Stimulated activated CD4-positive, alpha-beta T cell treated with anti-CD3 and anti-CD28 coated beads, TNF-alpha, amount 100 ng/mL, for 24 hours (primary cell): ENCODE measurements around the gene CA5A.
A peak's percentile ranks its signal among the peaks of the same experiment; 100 is the strongest.
"Not testable (repeated sequence)": the region's sequence is repeated elsewhere in the genome, so short reads cannot be mapped to it uniquely, and the experiment has no call there.

ENCODE experiments used
- DNase-seq, 3 experiments: peaks; one replicate each; pipeline ENCODE4 v3.0.0-alpha.2; 2020; ENCODE audit warnings: low read depth in 3 of 3

The CA5A gene

DNA sequence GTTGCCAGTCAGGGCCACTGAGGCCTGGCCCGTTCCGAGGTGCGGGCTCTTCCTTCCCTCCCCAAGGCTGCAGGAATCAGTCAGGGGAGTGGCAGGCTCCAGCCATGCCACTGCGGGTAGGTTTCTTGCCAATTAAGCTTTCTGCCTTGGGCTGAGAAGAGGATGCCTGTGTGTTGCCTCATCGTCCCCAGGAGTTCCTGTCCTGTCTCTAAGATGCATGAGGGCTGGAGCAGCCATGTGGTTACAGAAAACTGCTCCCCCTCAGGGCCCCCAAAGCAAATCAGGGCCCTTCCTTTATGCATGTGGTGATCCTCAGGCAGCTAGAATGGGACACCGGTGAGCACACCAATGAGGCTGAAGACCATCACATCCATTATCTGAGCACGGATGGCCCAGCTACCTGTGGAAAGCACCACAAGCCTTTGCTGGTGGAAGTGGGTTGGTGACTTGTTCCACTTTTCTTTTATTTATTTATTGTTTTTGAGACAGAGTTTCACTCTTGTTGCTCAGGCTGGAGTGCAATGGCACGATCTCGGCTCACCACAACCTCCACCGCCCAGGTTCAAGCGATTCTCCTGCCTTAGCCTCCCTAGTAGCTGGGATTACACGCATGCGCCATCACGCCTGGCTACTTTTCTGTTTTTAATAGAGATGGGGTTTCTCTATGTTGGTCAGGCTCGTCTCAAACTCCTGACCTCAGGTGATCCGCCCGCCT, 40.0 kb downstream of the CA5A start:
- DNase-seq = not testable (repeated sequence)

DNA sequence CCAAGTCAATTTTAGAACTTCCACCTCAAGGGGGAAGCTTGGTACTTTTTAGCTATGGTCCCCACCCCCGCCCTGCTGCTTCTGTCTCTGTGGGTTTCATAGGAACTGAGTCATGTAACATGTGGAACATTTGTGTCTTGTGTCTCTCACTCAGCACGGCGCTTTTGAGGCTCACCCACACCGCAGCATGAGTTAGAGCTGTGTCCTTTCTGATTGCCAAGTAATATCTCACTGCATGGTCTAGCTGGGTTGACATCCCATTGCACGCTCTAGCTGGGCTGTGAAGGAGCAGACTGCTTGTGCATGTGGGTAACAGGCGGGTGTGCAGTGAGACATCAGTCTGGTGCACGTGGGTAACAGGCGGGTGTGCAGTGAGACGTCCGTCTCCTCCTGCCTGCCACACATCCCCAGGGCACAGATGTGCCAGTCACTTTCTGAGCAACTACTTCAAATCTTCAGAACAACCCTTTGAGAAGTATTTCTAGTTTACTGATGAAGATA, 40.6 kb downstream of the CA5A start:
- peak; percentile 64 to 84 (median 79) for DNase-seq

DNA sequence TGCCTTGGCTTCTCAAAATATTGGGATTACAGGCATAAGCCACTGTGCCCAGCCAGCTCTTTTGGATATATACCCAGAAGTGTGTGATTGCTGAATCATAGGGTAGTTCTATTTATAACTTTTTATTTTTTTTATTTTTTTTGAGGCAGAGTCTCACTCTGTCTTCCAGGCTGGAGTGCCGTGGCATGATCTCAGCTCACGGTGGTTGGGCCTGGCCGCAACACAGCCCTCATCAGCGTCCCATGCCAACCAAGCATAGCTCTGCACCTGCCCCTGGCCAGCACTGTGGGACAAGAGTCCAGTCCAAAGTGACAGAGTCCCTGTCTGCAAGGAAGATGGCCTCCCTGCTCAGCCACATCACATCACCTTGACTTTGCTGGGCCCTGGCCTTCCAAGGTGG, 42.3 kb downstream of the CA5A start:
- not testable (repeated sequence) for DNase-seq

DNA sequence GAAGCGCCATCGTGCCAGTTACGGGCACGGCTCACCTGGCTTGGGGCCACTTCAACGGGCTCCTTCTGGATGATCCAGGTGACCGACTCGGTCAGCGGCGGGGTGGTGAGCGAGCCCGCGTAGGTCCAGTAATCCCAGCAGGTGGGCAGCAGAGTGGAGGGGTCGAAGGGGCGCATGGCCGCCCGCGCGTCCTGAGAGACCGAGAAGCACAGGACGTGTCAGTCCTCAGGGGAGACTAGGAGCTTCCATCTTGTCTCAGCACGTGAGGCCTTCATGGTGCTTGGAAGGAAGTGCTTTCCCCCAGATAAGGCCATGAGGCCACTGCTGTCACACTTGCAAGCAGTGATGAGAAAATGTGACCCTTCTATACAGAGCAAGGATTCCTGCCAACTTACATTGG, 44.6 kb downstream of the CA5A start:
- no peak for DNase-seq

DNA sequence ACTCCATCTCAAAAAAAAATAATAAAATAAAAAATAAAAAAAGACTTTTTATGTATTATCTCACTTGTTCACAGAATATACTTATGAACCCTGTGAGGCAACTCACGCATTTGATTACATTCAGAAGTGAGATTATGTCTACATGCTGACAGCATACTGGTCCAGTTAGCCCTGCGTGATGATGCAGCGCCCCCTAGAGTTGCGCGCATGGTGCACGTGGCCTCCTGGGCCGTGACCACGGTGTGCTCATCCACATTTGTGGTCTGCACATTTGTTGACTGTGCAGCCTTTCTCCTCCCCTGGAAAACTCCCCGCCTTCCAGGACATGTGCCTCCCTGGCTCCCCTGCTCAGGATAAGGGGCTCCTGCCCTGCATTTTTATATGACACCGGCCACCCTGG, 46.6 kb downstream of the CA5A start:
- peak in 1 of 3 experiments; percentile 50 for DNase-seq

DNA sequence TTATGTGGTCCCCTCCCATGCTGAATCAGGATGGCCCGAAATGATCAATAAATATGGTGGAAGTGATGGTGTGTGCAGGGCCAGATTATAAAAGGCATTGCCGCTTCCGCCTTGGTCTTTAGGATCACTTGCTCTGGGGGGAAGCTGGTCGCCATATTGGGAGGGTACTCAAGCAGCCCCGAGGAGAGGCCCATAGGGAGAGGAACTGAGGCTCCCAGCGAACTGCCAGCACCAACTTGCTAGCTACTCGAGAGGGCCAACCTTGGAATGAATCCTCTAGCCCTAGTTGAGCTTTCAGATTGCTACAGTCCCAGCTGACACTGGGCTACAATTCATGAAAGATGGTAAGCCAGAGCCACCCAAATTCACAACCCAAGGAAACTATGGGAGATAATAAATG, 48.0 kb downstream of the CA5A start:
- not testable (repeated sequence) for DNase-seq

DNA sequence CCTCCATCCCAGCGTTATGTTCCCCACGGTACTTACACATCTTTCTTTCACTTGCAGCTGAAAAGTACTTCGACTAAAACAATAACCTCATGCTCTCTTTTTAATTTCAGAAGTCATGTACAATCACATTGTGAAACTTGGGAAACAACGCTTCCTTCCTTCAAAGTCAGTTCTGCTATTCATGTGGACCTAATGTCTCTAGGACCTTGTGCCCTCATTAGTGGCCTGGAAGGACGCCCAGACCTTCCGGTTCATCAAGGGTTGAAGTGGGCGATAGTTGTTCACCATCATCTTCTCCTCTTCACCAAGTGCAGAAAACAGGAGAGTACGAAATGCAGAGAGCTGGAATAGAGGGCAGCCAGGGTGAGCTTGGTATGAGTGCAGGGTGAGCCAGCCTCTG, 48.4 kb downstream of the CA5A start:
- not testable (repeated sequence) for DNase-seq

DNA sequence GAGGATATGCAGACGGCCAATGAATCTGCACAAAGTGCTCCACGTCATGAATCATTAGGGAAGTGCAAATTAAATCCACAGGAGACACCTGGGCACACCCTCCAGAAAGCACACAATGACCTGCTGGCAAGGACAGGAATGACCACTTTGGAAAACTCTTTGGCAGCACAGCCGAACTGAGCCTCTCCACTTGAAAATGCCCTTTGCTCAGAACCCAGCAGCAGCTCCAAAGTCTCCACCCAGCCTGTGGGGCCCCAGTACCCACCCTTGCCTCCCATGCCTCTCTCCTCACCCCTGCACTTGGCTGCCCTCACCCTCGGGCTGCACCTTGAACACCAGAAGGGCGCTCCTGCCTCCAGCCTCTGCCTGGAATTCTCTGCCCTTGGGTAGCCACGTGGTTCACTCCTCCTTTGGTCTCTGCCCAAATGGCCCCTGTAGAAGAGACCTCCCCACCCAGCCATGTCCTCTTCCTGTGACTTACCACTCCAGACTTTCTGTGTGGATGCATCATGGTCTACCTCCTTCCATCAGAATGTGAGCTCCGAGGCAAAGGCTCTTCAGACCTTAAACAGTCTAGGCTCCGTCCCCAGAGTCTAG, 50.9 kb downstream of the CA5A start:
- not testable (repeated sequence) for DNase-seq

DNA sequence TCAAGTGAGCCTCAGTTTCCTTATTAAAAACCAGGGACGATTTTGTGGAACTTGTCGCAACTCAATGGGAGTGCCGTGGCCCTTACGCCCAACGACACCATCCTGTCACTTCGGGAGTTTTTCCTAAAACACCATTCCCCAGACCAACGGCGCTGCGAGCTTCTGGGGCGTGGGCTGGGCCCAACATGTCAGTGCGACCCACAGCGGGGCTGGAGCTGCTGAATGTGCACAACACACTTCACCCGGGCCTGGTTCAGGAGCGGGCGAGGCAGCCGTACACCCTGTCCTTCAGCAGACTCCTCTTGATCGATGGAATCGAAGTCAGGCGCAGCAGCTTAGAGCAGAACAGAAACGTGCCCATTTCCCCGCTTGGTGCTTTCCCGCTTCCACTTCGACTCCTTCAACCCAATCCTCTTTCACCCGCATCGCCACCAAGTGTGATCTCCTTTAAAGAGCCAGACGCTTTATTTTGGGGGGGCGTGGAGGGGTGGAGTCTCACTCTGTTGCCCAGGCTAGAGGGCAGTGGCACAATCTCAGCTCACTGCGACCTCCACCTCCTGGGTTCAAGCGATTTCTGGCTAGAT, 53.8 kb downstream of the CA5A start:
- DNase-seq = no peak

DNA sequence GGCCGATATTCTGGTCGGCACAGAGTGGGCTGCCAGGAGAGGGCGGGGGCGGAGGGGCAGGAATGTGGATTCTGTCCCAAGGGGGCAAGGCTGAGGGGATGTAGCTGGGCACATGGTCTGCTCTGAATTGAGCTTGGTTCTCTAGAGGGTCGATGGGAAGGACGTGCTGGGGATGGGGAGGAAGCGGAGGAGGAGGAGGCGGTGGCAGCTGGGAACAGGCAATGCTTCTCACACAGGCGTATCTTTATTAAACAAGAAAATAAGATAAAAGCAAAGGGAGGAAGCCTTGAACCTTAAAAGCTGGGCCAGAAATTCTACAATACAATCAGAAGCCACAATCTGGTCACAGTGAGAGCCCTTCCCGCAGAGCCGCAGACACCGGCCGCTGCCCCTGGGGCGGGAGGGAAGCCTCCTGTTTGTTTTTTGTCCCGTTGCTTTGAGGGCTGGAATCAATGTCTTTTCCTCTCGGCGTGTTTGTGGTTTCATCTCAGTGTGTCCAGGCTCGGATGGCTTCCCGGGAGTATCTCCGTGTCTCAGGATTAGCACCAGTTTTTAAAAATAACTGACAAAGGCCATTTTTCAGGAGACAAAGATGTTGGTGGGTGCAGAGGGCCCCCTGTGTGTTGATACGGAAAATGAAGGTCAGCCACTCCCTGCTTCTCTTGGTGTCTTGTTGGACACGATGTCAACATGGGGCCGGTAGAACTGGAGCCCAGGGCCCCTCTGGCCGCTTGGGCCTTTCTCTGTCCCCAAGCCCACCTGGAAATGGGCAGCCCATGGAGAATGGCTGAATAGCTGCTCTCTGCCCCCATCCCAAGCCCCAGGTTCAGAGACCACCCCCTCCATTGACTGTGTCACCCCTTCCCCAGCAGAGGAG, 54.8 kb downstream of the CA5A start:
- no peak for DNase-seq

DNA sequence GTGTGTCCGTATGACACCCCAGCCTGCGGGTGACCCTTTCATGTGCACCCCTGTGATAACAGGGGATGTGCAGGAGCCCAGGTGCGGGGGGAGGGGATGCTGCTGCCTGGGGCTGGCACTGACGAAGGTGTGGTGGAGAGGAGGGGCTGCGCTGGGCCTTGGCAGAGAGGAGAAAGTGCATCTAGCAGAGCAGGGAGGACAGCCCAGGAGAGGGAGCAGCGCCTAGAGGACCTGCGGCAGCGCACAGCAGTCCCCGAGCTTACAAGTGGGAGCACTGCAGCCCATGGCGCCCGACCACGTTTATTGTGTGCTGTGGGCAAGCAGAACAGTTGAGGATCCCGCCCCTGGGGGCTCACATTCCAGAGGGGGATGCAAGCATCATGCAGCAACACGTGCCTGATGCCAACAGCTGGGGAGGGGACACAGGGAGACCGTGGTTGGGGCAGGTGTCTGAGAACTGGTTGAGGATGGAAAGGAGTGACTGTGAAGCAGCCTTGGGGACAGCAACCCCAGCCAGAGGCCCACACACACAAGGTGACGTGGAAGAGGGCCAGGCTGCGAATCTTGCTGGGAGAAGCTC, 56.1 kb downstream of the CA5A start:
- no peak for DNase-seq

DNA sequence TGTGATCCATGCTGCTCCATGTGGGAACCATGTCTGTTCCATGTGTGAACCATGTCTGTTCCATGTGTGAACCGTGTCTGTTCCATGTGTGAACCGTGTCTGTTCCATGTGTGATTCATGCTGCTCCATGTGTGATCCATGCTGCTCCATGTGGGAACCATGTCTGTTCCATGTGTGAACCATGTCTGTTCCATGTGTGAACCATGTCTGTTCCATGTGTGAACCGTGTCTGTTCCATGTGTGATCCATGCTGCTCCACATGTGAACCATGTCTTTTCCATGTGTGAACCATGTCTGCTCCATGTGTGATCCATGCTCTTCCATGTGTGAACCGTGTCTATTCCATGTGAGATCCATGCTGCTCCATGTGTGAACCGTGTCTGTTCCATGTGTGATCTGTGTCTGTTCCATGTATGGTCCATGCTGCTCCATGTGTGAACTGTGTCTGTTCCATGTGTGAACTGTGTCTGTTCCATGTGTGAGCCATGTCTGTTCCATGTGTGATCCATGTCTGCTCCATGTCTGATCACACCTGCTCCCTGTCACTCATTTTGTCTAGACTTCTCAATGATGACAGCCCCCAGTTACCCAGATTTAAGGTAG, 56.8 kb downstream of the CA5A start:
- DNase-seq = not testable (repeated sequence)

DNA sequence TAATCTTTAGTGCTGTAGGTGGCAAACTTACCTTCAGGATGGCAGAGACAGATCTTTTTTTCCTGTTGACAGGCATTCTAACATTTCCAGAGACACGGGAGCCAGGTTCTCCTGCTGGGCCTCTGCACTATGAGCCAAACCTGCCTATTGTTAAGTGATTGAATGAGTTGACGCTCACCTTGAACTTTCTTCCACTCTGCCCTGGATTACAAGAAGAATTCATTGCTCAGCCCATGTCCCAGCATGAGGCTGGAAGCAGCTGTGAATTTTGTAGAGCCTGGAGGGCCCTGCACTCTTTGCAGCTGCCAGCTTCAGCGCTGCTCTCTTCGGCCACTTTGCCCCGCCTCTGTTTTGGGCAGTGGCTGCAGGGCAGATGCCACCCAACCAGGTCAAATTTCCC, 57.6 kb downstream of the CA5A start:
- DNase-seq = no peak

DNA sequence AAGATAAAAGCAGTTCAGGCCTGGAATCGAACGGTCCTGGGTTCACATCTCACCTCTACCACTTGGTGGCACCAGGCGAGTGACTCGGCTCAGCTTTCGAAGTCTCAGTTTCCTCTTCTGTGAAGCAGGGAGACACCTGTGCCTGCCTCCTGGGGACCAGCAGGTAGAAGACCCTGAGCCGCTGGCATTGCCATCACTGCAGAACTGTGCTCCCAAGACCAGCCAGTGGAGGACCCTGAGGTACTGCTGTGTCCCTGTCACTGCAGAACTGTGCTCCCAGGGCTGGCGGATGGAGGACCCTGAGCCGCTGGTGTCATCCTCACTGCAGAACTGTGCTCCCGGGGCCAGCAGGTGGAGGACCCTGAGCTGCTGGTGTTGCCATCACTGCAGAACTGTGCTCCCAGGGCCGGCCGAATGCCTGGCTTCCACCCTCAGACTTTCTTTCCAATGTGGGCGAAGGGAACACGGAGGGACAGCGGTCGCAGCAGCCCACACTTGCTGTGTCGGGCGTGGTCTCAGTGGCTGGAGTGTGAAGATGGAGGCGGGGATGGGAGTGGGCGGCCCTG, 58.3 kb downstream of the CA5A start:
- no peak for DNase-seq

DNA sequence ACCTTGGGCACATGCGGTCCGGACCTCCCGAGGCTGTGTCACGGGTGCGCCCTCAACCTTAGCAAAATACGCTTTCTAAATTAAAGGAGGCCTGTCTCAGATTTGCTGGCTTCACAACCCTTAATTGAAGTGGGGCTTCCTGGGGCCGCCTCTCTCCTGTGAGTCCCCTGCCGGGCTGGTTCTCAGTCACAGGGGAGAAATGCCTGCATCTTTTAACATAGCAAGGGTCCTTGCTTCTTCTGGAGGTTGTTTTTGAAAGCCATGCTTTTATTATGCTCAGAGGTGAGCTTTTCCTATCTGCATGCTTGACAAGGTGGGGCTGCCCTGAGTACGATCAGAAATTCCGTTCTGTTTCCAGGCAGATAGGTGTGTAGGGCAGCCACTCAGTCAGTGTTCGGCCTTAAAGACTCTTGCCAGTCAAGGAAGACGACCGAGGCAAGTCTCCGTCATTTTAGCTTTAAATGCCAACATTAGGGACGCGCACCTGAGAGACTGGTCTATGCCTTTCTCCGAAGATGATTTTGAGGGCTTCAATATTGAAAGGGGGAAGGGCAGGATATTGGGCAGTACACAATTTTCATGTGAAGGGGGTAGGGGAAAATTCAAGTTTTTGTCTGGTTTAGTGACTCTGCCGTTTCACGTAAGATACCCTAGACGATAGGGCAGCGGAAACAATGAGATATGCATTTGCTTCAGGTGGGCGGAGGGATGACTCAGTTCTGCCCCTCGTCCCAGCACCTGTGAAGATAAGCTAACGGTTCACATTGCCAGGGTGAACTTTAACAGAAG, 61.5 kb downstream of the CA5A start:
- peak; percentile 64 to 88 (median 72) for DNase-seq

DNA sequence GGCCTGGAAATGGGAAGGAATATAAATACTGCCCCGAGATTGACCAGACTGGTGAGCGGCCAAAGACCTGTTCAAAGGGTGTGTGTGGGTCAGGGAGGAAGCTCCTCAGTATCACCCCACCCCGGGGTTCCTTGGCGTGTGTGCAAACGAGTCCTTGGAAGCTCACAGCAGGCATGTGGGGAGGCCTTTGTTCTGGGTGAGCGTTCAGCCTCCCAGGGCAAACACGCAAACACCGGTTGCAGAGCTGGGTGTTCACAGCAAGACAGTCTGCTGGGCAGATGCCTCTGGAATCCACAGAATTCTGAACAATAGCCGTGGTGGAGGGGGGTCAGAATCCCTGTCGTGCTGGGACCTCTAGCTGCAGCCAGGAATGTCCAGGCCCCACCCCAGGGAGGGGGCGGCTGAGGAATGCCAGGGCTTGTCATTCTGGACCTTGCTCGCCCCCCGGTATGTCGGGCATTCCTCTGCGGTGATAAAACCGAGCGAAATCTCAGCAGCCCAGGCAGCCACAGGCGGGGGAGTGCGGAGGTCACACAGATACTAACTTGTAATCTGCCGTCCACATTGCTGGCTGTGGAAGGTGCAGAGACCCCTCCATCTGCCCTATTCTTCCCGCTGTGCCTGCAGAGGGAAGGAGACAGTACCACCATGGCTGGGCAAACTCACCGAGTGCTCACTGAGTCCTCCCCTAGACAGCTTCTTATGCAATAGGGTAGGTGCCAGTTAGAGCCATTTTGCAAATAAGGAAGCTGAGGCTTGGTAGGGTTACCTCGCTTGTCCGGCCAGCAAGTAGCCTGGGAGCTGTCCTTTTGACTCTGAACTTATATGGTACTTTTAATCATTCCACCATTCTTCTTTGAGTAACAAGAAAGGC, 65.7 kb downstream of the CA5A start:
- DNase-seq = not testable (repeated sequence)

DNA sequence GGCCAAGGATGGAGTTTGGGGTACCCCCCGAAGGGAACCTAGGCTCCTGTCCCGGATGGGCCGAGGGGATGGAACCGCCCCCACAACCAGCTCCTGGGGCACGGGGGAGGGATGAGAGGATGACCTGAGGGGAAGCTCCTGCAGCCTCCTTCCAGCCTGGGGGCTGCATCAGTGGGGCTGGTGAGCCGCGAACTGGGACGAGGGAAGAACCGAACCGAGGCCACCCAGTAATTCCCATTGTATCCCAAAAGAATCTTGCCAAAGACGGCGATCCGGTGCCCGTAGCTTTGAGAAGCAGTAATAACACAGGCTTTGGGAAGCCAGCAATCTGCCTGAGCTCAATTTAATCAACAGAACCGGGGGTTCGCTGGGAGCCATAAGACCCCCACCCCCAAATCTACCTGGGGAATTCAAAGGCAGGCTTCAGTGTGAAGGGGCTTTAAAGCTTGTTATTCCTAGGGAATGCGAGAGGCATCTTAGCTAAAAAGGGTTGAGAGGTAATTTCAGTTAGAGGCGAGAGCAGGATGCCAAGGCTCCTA, 66.4 kb downstream of the CA5A start:
- DNase-seq = not testable (repeated sequence)

DNA sequence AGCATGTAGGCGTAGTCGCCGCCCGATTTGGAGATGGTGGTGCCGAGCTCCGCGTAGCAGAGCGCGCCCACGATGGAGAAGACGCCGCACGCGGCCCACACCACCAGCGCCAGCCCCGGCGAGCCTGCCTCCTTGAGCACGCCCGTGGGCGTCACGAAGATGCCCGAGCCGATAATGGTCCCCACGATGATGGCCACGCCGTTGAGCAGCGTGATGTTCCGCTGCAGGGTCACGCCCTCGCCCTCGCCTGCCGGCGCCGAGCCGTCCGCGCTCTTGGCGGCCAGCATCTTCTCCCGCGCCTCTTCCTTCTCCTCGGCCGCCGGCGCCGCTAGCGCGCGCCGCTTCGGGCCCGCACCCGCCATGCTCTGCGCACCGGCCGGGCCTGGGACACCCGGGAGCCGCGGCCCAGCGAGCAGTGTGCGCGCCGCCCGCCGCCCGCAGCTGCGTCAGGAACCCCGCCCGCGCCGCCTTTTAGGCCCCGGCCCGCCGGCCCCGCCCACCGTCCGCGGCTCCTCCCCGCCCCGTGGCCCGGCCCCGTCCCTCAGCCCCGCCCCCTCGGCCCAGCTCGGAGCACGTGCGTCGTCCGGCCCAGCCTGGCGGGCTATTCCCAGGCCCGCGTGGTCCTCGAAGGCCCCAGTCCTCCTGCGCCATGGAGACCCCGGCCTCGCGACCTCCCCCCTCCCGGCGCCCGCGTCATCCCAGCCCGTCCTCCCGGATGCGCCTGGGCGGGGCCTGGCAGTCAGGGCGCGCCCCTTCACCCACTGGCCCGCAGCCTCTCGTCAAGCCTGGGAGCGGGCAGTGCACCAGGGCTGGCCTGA, 67.1 kb downstream of the CA5A start, which contains the start of gene SLC7A5:
Gene SLC7A5 (minus strand): TSS at position 447 of the 818 bp plus-strand sequence. CDS start 85 bp downstream, at position 362.
- peak; percentile 79 to 89 (median 81) for DNase-seq
